Loucy (cell line): ENCODE results near the gene NBPF3.

Experiments
- H2AFZ ChIP-seq: fragments of 200-600 bp; sonication (generic); 2 replicates; pipeline ENCODE4 v1.6.0; 2016; ENCODE audit warnings: antibody characterized with exemption, mild to moderate bottlenecking, low read length, moderate library complexity
- H3F3A ChIP-seq: fragments of 200-600 bp; 2 replicates; pipeline ENCODE4 v1.6.0; 2016; ENCODE audit warnings: antibody characterized with exemption, low read depth, mild to moderate bottlenecking
- H3K27me3 ChIP-seq: fragments of 200-600 bp; sonication (generic); 2 replicates; pipeline ENCODE4 v1.6.1; 2014; ENCODE audit warnings: low read length, mild to moderate bottlenecking; ENCODE audit not compliant: insufficient read depth, poor library complexity, severe bottlenecking
- H3K36me3 ChIP-seq: fragments of 200-600 bp; sonication (generic); 2 replicates; pipeline ENCODE4 v1.6.1; 2016; ENCODE audit warnings: low read length; ENCODE audit not compliant: insufficient read depth
- H3K4me1 ChIP-seq: fragments of 200-600 bp; sonication (generic); 2 replicates; pipeline ENCODE4 v1.5.1; 2014; ENCODE audit warnings: low read length, mild to moderate bottlenecking; ENCODE audit not compliant: insufficient read depth, poor library complexity, severe bottlenecking
- H3K4me2 ChIP-seq: fragments of 200-600 bp; sonication (generic); 2 replicates; pipeline ENCODE4 v1.6.0; 2014; ENCODE audit warnings: antibody characterized with exemption, low read length, low read depth, mild to moderate bottlenecking; ENCODE audit not compliant: poor library complexity, severe bottlenecking
- H3K4me3 ChIP-seq: fragments of 200-600 bp; sonication (generic); 2 replicates; pipeline ENCODE4 v1.5.1; 2014; ENCODE audit warnings: low read length, mild to moderate bottlenecking, mixed read lengths; ENCODE audit not compliant: poor library complexity, severe bottlenecking
- H3K79me2 ChIP-seq: fragments of 200-600 bp; sonication (generic); 2 replicates; pipeline ENCODE4 v1.6.1; 2014; ENCODE audit warnings: low read length; ENCODE audit not compliant: insufficient read depth
- H3K9ac ChIP-seq: fragments of 200-600 bp; sonication (generic); 2 replicates; pipeline ENCODE4 v1.6.0; 2014; ENCODE audit warnings: mild to moderate bottlenecking, low read depth, low read length, moderate library complexity; ENCODE audit not compliant: poor library complexity, severe bottlenecking
- H3K9me2 ChIP-seq: fragments of 200-600 bp; sonication (generic); replicated peaks from 2 replicates; pipeline ENCODE4 v1.6.1; 2016; ENCODE audit warnings: low read depth, low read length, mixed read lengths
- H3K9me3 ChIP-seq: fragments of 200-600 bp; sonication (generic); 2 replicates; pipeline ENCODE4 v1.6.1; 2014; ENCODE audit warnings: mild to moderate bottlenecking, antibody characterized with exemption, low read length, low read depth; ENCODE audit not compliant: insufficient read depth
- H4K20me1 ChIP-seq: fragments of 200-600 bp; sonication (generic); 2 replicates; pipeline ENCODE4 v1.6.0; 2014; ENCODE audit warnings: antibody characterized with exemption, low read length, mild to moderate bottlenecking; ENCODE audit not compliant: insufficient read depth, poor library complexity, severe bottlenecking
- EZH2phosphoT487 ChIP-seq: fragments of 200-600 bp; IDR thresholded peaks from 2 replicates; pipeline ENCODE4 v1.6.1; 2018; ENCODE audit warnings: antibody characterized with exemption, mild to moderate bottlenecking, moderate library complexity, borderline replicate concordance
- TF ChIP-seq, protein P1 (sequence below): fragments of 200-600 bp; sonication (generic); conservative IDR thresholded peaks from 2 replicates; pipeline ENCODE4 v1.5.1; 2014; ENCODE audit warnings: mild to moderate bottlenecking, antibody characterized with exemption, low read length

Gene NBPF3

DNA sequence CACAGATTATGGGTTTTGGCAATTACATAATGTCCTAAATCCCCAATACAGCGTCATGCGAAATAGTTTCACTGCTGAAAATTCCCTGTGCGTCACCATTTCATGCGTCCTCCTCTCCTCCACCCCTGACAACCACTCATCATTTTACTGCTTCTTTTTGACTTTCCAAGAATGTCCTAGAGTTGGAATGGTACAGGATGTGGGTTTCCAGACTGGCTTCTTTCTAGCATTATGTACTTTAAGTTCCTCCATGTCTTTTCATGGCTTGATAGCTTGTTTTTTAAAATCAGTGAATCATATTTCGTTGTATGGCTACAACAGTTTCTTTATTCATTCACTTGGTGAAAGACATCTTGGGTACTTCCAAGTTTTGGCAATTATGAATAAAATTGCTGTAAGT is 7.4 kb downstream of the NBPF3 start:
- Histone ChIP-seq H3K36me3 (peaks cover 17% of the 10 kb centered on the region), H3K9ac (no peak overlapping the region), H3K4me2 (peak overlapping the region; percentile 27), H3K79me2 (peaks cover 55% of the 10 kb centered on the region), H3F3A (no peaks in the 10 kb centered on the region), H3K4me1 (peaks cover 68% of the 10 kb centered on the region), H3K4me3 (peak overlapping the region; percentile 3), H3K9me2 (no peaks in the 10 kb centered on the region), H3K27me3 (no peaks in the 10 kb centered on the region), H4K20me1 (peaks cover 4% of the 10 kb centered on the region), H3K9me3 (no peaks in the 10 kb centered on the region), H2AFZ (no peak overlapping the region)
- no peak for TF ChIP-seq EZH2phosphoT487
- TF ChIP-seq, protein P1, sequence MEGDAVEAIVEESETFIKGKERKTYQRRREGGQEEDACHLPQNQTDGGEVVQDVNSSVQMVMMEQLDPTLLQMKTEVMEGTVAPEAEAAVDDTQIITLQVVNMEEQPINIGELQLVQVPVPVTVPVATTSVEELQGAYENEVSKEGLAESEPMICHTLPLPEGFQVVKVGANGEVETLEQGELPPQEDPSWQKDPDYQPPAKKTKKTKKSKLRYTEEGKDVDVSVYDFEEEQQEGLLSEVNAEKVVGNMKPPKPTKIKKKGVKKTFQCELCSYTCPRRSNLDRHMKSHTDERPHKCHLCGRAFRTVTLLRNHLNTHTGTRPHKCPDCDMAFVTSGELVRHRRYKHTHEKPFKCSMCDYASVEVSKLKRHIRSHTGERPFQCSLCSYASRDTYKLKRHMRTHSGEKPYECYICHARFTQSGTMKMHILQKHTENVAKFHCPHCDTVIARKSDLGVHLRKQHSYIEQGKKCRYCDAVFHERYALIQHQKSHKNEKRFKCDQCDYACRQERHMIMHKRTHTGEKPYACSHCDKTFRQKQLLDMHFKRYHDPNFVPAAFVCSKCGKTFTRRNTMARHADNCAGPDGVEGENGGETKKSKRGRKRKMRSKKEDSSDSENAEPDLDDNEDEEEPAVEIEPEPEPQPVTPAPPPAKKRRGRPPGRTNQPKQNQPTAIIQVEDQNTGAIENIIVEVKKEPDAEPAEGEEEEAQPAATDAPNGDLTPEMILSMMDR, result no peak

- H3K4me1 ChIP-seq, result peaks cover 84% of the 10 kb centered on the region
- no peaks in the 10 kb centered on the region for H4K20me1 ChIP-seq
- H3K27me3 ChIP-seq, result no peaks in the 10 kb centered on the region
- no peak overlapping the region for H3K9ac ChIP-seq
- no peaks in the 10 kb centered on the region for H3F3A ChIP-seq
- H3K4me3 ChIP-seq, result peak overlapping the region; percentile 25
- no peaks in the 10 kb centered on the region for H3K9me3 ChIP-seq
- H3K79me2 ChIP-seq, result peaks cover 42% of the 10 kb centered on the region
- H2AFZ ChIP-seq, result no peak overlapping the region
- peaks cover 17% of the 10 kb centered on the region for H3K36me3 ChIP-seq
- H3K4me2 ChIP-seq, result peak overlapping the region; percentile 45
- no peak for TF ChIP-seq EZH2phosphoT487
- TF ChIP-seq, protein P1, result no peak
- no peaks in the 10 kb centered on the region for H3K9me2 ChIP-seq
These were observed 10.0 kb downstream of the NBPF3 start for GRCh38 chr1:21449906-21450305.

GRCh38 chr1:21451212-21451611 is 11.3 kb downstream of the NBPF3 start:
- H4K20me1 ChIP-seq, result no peaks in the 10 kb centered on the region
- no peaks in the 10 kb centered on the region for H3K9me3 ChIP-seq
- no peaks in the 10 kb centered on the region for H3F3A ChIP-seq
- H3K4me1 ChIP-seq, result peaks cover 73% of the 10 kb centered on the region
- peaks cover 18% of the 10 kb centered on the region for H3K36me3 ChIP-seq
- H3K9me2 ChIP-seq, result no peaks in the 10 kb centered on the region
- H3K4me2 ChIP-seq, result peak overlapping the region; percentile 25
- H2AFZ ChIP-seq, result no peak overlapping the region
- peaks cover 33% of the 10 kb centered on the region for H3K79me2 ChIP-seq
- TF ChIP-seq, protein P1, result no peak
- TF ChIP-seq EZH2phosphoT487, result no peak
- no peak overlapping the region for H3K4me3 ChIP-seq
- no peaks in the 10 kb centered on the region for H3K27me3 ChIP-seq
- no peak overlapping the region for H3K9ac ChIP-seq
